Skin of body (tissue), 2 donors: ENCODE measurements around the gene FOXO3. TPM values are rescaled to one million over a fixed set of nuclear protein-coding genes. Genes with fewer than 3 reads are reported as not detected.

Experiments
- DNase-seq: peaks from one replicate; lab custom pipeline; 2025; lab: John Stamatoyannopoulos, UW
- total RNA-seq: library from RNA; depleted of rRNA; stranded (reverse); fragments of >200 nt; gene quantifications from one replicate; pipeline ENCODE4 v1.2.3, GENCODE V29; 2014

FOXO3 gene
- total RNA-seq, 1 donor from 2014 or later, result 48.8 TPM

DNA sequence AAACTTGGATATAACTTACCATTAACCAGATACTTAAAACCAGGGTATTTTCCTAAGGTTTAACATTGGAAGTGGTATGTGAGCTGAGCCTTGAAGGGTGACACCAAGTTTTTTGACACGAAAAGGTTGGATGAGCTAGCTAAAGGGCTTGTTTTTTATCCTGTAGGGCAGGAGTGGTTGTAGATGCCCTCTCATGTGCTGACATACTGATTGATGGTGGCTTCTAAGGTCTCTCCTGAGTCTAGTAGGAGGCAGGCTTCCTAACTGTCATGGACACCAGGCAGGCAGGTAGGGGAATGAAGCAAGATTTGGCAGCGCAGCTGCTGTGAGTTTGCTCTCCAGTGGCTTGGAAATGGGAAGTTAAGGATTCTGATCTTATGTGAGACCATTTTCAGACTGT lies 66.1 kb downstream of the FOXO3 start:
- no peak for DNase-seq

DNA sequence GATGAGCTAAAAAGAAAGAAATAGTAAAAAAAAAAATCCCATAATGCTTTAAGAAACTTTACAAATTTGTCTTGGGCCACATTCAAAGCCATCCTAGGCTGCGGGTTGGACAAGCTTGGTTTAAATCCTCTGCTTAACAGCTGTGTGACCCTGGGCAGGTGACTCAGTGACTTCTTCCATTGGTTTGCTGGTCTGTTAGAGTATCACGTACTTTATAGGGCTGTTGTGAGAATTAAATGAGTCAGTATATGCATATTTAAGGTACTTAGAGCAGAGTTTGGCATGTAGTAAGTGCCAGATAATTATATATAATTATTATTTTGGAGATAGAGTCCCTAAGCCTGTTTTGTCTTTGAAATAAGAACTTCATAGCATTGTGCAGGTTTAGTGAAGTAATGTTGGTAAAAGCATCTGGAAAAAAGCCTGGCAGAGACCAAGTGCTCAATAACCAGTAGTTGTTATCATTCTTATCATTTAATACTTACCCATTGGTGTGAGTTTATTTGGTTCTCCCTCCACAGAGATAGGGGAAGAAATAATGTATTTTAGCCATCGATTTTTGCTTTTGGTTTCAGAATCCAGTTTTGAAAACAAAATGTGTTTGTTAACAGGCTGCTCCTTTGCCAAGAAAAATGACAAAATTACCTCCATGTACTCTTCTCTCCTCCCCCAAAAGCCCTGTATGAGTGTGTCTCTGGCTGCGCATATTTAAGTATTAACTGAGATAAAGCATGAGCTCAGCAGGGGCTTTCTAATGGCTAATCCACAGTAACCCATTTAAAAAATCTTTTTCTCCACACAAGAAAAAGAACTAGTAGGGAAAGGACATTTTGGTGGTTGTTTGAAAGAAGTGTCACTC lies 67.2 kb downstream of the FOXO3 start:
- DNase-seq, result no peak

DNA sequence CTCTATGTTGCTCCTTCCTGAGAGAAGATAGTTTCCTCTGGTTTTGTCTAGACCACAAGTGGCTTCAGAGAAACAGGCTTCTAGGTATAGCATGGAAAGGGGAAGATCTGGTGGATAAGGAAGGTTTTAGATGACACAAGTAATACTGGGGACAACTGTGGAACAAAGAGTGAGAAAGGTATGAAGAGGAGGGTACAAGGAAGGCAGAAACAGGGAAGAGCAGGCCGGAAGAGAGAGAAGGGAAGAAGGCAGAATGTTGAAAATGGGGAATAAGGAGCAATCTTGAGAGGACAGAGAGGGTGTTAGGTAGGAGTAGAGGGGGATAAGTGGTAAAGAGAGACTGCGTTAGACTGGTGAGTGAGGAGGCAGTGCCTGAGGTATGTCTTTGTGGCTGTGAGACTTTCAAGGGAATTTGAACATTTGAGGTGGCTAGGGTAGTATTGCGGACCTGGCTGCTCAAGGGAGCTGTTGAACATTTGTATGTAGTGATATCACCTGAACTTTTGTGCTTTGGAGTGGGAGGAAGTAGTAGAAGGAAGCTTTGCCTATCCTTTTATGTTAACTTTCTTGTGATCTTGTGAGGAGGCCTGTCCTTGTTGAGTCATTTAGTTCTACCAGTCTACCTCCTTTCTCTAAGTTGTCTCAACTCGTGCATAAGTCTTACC lies 69.5 kb downstream of the FOXO3 start:
- DNase-seq, result no peak

DNA sequence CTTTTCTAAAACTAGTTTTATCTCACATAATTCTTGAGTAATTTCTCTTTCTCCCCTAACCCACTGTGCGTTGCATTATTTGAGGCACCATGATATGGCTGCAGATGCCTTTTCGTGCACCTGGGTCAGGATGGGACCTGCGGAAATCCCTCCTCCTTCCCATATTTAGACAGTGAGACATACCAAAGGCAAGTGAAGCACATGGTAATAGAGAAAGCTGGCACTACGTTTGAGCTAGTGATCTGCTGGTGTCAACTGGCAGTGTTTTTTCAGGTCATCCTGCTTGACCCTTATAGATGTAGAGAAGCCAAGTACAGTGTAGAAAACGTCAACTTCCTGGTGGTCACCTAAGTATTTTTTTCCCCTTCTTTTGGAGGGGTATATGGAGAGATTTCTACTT lies 71.7 kb downstream of the FOXO3 start:
- no peak for DNase-seq

DNA sequence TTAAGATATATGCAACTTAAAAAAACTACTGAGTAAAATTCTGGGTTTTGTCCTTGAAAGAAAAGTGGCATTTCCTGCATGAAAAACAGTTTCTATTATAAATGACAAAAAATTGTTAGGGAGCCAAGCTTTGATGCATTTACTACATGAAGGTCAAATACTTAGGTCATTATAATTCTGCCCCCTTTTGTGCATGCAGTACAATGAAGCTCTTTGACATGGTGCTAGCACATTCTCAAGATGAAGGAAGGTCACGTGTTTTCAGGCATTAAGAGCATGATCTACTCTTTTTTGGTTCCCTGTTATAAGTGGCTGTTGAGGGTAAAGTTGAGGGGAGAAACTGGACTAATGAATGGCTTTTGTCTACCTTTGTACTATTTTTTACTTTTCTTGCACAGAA lies 72.7 kb downstream of the FOXO3 start:
- peak; percentile 17 for DNase-seq

DNA sequence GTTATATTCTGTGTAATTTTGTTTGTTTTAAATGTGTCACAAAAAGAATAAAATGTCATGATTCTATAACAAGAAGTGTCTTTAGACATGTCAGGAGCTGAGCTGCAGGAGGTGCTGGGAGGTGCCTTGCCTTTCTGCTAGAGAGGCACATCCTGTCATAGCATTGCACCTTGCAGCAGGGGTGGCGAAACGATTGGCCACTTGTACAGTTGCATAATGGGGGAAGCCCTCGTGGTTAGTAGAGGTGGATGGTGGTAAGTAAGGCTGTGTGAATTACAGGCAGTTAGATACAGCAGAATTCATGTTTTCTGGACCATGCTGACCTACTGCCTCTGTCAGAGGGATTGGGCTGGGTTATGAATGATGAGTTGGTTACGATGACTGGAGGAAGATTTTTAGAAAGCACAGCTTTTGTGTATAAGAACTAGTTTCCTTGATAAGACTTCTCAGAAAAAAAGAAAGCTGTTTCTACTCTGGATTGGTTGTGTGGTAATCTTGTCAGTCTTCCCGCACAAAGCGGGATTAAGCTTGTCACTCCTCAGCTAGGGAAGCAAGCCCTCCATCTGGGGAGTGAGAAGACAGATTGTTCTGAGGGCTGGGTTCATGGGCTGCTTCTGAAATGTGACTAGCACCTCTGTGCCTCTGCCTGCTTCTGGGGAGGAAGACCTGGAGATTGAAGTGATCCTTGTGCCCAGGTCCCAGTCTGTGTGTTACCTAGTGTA lies 74.9 kb downstream of the FOXO3 start:
- DNase-seq, result no peak

DNA sequence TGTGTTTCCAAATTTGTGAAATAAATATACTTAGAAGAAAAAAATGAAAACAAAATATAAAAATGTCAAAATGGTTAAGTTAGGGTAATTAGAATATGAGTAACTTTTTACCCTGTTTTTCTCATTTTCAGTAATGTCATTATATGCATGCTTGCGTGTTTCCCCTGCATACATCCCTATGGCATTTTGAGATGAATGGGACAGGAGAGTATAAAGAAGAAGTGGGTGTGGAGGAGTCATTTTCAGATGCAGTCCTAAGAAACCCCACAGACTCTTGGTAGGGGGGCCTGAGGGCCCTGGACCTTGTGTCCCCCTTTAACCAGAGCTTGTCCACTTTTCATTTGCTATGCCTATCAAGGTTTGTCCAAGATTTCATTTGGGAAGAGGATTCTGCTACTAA lies 77.2 kb downstream of the FOXO3 start:
- no peak for DNase-seq

DNA sequence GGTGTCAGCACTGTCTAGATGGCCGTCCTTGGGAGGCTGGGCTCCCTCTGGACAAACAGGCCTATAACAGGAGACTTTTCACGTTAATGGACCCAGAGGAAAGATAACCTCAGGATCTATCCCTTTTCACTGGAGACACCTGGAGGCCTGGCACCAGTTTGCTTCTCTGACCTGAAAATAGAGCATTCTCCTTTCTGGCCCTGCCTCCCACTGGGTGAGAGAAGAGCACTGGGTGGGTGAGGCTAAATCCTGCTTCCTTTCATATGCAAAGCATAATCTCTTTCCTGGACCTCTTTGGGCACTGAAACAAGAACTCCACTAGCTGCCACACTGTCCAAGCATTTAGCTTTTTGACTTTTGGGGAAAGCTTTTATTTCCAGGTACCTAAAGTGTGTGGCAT lies 78.3 kb downstream of the FOXO3 start:
- DNase-seq, result no peak

DNA sequence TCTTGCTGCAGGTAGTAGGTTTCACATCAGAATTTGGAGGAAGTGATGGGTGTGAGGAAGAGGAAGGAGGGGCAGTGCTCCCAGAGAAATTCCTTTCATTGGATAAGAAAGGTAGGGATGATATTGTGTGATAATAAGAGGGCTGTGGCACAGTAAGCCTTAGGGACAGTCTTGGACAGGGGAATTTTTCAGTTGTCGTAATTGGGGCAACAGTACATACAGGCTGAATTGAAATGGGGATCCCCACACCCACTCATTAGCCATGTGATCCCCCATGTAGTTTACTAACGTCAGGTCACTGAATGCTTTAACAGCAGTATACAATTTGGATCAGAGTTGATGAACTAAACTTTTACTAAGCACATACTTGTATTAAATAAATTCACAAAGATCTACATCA lies 79.4 kb downstream of the FOXO3 start:
- no peak for DNase-seq

DNA sequence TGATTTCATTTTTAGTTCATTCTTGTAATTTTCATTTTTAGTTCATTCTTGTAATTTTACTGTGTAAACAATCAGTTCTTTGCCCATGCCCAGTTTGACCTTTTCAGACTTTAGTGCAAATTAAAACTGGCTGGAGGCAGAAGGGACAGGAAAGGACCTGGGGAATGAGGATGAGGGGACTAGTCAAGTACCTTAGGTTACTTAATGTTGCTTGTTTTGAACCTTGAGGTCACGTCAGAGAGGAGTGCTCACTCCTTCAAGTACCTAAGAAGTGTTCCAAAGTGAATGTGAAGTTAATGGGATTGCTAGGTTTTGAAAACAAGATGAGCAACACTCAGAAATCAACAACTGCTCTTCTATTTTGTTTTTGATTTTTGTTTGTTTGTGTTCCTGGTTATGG lies 82.5 kb downstream of the FOXO3 start:
- no peak for DNase-seq

DNA sequence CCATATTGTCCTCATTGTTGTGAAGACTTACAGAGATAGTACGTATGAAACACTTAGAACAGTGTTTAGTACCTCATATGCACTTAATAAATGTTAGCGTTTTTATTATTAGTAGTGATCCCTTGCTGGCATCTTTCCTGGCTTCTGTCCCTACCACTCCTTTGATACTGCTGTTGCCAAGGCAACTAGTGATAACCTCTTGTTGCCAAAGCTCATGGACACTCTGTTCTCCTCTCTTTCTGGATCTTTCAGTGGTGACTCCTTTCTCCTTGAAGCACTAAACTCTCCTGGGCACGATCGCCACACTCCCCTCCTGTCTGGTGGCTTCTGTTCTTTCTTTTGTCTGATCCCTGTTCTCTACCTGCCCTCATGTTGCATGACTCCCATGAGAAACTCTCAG lies 83.5 kb downstream of the FOXO3 start:
- DNase-seq, result no peak

DNA sequence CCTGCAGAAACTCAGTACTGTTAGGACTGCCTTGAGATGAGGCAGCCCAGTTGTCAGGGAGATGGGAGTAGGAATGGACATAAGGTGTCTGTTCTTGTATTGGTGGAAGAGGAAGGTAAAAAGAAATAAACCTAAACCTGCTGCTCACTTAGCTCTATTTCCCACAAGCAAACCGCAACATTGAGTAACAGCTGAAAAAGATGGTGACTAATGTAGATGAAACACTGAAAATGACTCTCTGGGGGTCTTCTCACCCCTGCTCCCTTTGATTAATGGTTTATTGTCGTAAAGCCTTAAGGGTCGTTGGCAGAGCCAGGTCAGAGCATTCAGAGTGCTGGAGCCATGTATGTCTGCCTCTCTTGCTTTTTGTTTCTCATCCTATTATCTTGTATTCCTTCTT lies 87.5 kb downstream of the FOXO3 start:
- no peak for DNase-seq

DNA sequence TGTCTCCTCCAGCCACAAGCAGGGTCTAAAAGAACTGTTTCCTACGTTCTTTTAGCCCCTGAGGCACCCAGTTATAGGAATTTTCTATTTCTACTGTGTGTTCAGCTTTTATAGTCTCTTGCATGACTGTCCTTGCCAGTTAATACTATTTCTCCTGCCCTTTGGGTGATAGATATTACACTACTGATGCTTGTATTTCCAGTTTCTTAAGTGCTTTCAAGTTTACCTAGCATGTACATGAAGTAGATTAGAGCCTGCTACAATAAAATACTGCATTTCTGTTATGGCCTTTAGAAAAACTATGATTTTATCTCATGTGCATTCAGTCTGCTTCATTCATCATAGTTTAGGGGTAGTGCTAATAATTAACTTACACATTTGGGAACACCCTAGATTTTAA lies 89.6 kb downstream of the FOXO3 start:
- DNase-seq, result no peak

DNA sequence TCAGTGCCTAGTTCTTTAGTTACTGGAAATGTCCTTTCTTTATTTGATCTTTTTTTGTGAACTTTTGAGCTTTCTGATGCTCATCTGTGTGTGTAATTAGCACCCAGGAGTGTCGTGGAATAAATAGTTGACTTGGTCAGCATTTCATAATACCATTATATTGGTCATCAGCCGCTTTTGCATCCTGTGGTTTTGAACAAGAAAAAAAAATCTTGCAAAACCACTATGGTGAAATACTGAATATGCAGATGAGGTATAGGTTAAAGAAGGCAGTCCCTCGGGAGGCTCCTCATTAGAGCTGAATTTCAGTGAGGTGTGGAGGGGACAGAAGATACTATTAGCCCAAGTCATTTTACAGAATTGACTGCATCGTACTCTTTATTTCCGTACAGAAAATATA lies 90.1 kb downstream of the FOXO3 start:
- DNase-seq, result no peak

DNA sequence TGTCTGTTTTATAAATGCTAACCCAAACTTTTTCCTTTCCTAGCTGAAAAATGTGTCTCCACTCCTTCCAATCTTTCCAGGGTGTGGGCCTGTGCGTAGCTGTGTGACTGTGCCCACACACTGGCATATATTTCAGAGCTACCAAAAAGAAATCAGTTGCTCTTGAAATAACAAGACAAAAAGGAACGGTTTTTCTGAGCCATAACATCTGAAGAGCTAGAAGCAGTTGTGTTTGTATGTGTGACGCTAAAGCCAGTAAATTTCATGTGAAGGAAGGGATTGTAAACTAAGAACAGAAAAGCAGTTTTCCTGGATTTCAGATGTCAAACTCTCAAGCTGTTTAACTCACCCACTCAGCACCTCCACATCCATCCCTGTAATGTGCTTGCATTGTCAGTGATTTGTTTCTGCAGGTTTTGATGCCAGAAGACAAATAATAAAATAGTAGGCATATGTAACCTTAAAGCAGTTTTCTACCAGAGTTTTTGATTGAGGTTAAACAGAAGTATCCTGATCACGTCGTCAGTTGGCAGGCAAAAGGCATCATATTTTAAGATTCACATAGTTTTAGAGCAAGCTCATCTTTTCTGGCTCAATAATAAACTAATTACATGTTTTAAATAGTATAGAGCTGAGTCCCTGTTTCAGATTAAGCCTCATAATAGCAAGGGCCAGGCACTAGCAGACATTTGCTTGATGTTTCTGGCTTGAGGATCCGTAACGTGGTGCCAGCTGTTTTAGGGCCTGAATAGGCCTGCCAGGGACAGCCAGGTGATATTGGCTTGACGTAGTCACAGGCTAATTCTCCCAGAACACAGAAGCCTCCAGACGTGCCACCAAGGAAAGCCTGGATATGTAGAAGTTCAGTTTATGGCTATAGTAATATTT lies 90.9 kb downstream of the FOXO3 start:
- DNase-seq, result peak; percentile 89

DNA sequence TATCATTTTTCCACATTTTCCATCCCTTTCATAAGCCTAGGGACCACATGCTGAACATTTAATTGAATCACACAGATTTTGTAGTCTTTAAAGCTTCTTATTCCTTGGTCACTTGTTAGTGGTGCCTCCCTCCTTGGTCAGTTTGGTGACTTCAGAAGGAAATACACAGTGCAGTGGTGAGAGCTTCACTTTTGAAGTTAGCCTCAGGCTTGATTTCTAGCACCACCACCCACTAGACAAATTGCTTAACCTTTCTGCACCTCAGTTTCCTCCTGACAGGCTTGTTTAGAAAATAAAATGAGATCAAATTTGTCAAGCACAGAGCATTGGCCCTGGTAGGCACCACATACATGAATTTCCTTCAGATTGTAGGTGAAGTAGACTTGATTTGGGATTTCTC lies 91.7 kb downstream of the FOXO3 start:
- no peak for DNase-seq

DNA sequence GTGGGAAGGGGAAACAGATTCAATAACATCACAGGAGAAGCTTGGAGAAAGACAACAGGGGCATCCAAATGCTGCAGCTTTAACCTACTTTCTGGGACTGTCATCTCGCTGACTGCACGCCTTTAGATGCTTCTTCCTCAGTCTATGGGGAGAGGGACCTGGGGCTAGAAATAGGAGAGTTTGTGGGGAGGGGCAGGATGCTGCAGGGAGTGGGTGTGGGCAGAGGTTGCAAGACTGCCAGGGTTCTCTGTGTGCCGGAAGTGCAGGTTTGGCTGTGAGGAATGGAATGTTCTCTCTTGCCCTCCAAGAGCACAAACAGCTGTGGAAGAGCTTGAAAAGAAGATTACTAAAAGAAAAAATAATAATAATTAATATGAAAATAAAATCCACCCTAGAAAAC lies 93.2 kb downstream of the FOXO3 start:
- no peak for DNase-seq

DNA sequence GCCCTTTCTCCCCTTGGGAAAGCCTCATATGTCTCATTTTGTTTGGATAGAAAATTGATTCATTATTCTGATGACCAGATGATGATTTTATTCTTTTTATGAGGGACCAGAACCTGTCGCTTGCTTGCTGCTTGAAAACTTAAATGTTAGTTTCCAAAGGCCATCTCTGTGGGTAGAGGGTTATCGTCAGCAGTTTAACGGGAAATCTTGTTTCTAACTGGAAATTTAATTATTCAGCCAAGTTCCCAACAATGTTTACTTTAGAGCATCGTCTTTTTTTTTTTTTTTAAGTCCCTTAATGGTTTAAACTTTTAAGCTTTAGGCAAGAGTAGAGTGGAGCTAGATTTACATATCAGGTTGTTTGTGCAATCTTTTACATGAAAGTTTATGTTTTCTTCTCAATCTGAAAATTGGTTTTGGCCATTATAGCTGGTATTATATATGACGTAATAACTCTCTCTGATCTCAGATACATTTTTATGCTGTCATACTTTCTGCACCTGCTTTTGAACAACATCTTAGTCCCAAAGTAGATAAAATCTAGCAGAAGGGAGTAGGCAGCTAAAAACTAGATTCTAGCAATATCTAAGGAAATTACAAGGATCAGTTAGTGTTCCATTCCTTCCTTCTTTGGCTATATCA lies 93.9 kb downstream of the FOXO3 start:
- no peak for DNase-seq

DNA sequence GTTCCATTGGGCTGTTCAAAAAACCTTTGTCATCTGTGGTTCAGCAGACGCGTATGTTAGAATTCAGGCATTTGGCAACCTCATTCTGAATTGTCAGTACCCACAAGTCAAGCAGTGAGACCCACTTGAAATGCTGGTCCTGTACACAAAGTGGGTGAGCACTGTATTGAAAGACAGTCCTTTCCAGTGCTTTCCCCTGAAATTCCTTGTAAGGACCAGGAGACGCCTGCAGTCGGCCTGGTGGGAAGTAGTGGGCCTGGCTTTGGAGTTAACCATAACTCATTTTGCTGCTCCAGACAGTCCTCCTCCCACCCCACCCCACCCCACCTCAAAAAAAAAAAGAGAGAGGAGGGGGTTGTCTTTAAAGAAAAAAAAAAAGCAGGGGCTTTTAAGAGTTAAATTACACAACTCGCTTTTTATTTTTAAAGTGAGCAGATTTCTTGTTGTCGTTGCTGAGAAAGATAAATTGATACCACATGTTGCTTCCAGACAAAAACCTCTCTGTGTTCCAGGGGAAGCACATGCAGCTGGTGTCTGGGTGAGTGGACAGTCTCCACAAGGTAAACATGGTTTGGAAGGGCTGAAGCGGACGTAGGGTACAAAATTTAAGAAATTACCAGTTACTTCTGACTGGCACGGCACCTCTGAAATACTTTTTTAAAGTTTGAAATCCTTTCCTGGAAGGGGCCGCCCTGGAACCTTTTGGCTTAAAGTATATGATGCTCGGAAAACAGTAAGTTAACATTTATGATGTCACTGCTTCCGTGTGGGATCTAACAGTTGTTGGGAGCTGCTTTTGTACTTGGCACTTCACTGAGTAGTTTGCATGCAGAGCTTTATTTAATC lies 95.3 kb downstream of the FOXO3 start:
- peak; percentile 87 for DNase-seq

DNA sequence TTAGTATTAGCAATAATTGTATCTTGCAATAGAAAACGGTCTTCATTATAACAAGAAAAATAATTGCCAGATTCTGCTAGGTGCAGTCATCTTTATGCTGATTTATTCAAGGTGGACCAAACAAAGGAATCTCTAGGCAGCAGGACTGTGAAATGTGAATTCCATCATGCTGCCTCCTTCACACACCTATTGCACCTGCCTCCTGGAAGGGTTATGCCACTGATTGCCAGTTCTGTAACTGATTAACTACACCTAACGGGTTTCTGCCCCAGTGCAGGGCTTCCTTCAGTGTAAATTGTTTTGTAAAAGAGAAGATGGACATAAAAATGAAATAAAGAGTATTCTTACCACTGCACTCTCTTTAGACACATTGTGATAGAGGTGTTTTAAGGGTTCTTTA lies 96.1 kb downstream of the FOXO3 start:
- no peak for DNase-seq
